Thyroid gland (tissue), 4 donors: ENCODE data around the gene MOB1B. TPM values are rescaled to one million over a fixed set of nuclear protein-coding genes. Genes with fewer than 3 reads are reported as not detected.

Experiments used
- DNase-seq, 2 donors: peaks; one replicate each; pipeline ENCODE4 v3.0.0-alpha.2; 2019
- H3K27ac ChIP-seq, 3 donors: fragments of 200-600 bp; sonication (generic); 1 replicate in 2 of 3; 2 replicates in 1 of 3; pipeline ENCODE4 v1.5.1; 2016 to 2019; ENCODE audit warnings: mild to moderate bottlenecking in 1 of 3, moderate library complexity in 1 of 3
- H3K27me3 ChIP-seq: fragments of 200-600 bp; sonication (generic); one replicate; pipeline ENCODE4 v1.5.1; 2019
- H3K36me3 ChIP-seq, 2 donors: fragments of 200-600 bp; sonication (generic); one replicate each; pipeline ENCODE4 v1.5.1; 2016 to 2019
- H3K4me1 ChIP-seq, 2 donors: fragments of 200-600 bp; sonication (generic); one replicate each; pipeline ENCODE4 v1.5.1; 2017 to 2019
- H3K4me3 ChIP-seq, 3 donors: fragments of 200-600 bp; sonication (generic); replicated peaks in 1 of 3; 1 replicate in 2 of 3; 2 replicates in 1 of 3; pipeline ENCODE4 v1.5.1; 2016; ENCODE audit warnings: mild to moderate bottlenecking in 1 of 3
- H3K9me3 ChIP-seq: fragments of 200-600 bp; sonication (generic); one replicate; pipeline ENCODE4 v1.5.1; 2017
- POLR2A ChIP-seq, 2 donors: fragments of 450-650 bp; IDR thresholded peaks; one replicate each; pipeline ENCODE4 v1.6.1; 2017; ENCODE audit warnings: antibody characterized with exemption in 2 of 2, mild to moderate bottlenecking in 2 of 2, moderate library complexity in 1 of 2
- whole genome bisulfite sequencing, 2 donors: methylation state at CpG; one replicate each; pipeline ENCODE4 v1.1.5; 2017; 5-methylcytosine and 5-hydroxymethylcytosine counted together
- intact Hi-C: fragments of 100-400 bp; cut with DNase I; formaldehyde crosslinking; loops from one replicate; pipeline ENCODE4 v1.15.1; 2023
- total RNA-seq, 4 donors: library from RNA; depleted of rRNA; stranded (reverse); fragments of >200 nt; gene quantifications; one replicate each; pipeline ENCODE4 v1.2.3, GENCODE V29; 2016
- TF ChIP-seq, protein P1 (sequence below), 6 experiments: fragments of 200-600 bp in 3 of 6; fragments of 450-650 bp in 3 of 6; sonication (generic) in 3 of 6; IDR thresholded peaks; one replicate each; pipeline ENCODE4 v1.5.1; 2016 to 2019; ENCODE audit warnings: antibody characterized with exemption in 6 of 6, mild to moderate bottlenecking in 2 of 6, inconsistent platforms in 1 of 6, moderate library complexity in 1 of 6

Gene MOB1B
- total RNA-seq, 4 donors from 2014 or later, result 24.1 to 33.9 (median 29.6) TPM

DNA sequence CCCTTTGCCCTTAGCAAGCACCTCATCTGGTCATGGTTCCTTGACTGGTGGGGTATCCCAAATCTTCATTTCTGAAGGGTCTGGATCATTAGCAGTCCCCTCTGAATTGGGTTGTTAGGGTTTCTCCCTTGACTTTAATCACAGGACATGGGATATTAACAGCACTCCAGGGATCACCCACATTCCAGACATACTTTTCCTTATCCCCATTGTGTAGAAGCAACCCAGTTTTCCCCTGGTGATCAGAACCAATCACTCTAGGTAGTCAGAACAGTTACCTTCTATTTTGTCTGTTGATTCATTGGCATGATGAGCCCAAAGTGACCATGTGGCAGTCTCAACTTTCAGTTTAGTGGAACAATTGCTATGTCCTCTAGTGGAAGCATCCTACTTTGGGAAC is 33.4 kb upstream of the MOB1B start:
- DNase-seq, result no peak
- H3K9me3 ChIP-seq, result no peaks in the 10 kb centered on the region
- no peaks in the 10 kb centered on the region for H3K36me3 ChIP-seq
- no peak overlapping the region for H3K4me3 ChIP-seq
- no peaks in the 10 kb centered on the region for H3K27me3 ChIP-seq
- H3K4me1 ChIP-seq, result no peaks in the 10 kb centered on the region
- H3K27ac ChIP-seq, result no peak overlapping the region
- TF ChIP-seq POLR2A (IDR thresholded peaks at IDR 0.05), result no peak
- TF ChIP-seq, protein P1, sequence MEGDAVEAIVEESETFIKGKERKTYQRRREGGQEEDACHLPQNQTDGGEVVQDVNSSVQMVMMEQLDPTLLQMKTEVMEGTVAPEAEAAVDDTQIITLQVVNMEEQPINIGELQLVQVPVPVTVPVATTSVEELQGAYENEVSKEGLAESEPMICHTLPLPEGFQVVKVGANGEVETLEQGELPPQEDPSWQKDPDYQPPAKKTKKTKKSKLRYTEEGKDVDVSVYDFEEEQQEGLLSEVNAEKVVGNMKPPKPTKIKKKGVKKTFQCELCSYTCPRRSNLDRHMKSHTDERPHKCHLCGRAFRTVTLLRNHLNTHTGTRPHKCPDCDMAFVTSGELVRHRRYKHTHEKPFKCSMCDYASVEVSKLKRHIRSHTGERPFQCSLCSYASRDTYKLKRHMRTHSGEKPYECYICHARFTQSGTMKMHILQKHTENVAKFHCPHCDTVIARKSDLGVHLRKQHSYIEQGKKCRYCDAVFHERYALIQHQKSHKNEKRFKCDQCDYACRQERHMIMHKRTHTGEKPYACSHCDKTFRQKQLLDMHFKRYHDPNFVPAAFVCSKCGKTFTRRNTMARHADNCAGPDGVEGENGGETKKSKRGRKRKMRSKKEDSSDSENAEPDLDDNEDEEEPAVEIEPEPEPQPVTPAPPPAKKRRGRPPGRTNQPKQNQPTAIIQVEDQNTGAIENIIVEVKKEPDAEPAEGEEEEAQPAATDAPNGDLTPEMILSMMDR (IDR thresholded peaks at IDR 0.05), result no peak
- intact Hi-C loops, result no loop called here

GRCh38 chr4:70873216-70873615 is 29.0 kb upstream of the MOB1B start:
- intact Hi-C loops, result no loop called here
- 75% methylated on average over 3 of the region's 3 CpGs for WGBS, 2 donors
- H3K27me3 ChIP-seq, result no peaks in the 10 kb centered on the region
- no peak overlapping the region for H3K4me3 ChIP-seq
- no peak overlapping the region for H3K27ac ChIP-seq
- TF ChIP-seq, protein P1 (IDR thresholded peaks at IDR 0.05), result no peak
- no peak for TF ChIP-seq POLR2A (IDR thresholded peaks at IDR 0.05)
- H3K36me3 ChIP-seq, result no peaks in the 10 kb centered on the region
- no peaks in the 10 kb centered on the region for H3K4me1 ChIP-seq
- no peaks in the 10 kb centered on the region for H3K9me3 ChIP-seq
- no peak for DNase-seq

DNA sequence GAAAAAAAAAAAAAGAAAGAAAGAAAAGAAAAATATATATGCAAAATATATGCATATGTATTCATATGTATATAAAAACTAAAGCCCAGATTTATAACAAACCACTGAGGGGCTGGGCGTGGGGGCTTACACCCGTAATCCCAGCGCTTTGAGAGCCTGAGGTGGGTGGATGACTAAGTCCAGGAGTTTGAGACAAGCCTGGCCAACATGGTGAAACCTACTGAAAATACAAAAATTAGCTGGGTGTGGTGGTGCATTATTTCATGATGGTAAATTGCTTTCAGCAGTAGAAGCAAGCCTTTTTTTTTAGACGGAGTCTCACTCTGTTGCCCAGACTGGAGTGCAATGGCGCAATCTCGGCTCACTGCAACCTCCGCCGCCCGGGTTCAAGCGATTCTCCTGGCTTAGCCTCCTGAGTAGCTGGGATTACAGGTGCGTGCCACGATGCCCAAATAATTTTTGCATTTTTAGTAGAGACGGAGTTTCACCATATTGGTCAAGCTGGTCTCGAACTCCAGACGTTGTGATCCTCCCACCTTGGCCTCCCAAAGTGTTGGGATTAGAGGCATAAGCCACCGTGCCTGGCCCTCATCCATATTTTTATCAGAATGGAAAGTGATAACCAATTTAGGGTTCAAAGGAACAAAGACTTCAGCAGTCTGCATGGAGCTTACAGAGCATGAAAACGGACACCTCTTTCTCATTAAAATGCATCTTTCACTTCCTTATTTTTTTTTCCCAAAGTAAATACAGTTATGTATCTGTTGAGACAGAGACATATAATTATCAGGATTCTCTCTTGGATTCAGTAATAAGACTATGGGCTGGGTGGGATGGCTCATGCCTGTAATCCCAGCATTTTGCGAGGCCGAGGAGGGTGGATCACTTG is 27.7 kb upstream of the MOB1B start:
- Histone ChIP-seq H3K27ac (no peak overlapping the region), H3K4me3 (no peak overlapping the region), H3K9me3 (no peaks in the 10 kb centered on the region), H3K27me3 (no peaks in the 10 kb centered on the region), H3K36me3 (no peaks in the 10 kb centered on the region), H3K4me1 (no peaks in the 10 kb centered on the region)
- intact Hi-C loops, result no loop called here
- 95% methylated on average over 19 of the region's 19 CpGs for WGBS, 2 donors
- TF ChIP-seq, protein P1 (IDR thresholded peaks at IDR 0.05), result no peak
- TF ChIP-seq POLR2A (IDR thresholded peaks at IDR 0.05), result no peak
- DNase-seq, result no peak

DNA sequence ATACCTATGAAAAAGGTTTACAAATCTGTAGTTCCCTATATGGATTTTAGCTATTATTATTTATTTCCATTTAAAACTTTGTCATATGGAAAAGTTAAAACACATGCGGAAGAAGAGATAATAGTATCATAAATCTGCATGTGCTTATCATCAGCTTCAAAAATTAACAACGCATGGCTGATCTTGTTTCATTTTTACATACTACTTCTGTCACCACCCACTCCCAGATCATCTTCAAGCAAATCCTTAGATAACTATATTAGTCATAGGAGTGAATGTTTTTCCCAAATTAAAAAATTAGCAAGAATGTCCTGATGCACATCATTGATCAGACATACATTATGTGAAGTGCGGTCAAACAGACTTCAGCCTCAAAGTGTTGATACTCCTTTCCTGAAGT is 24.6 kb upstream of the MOB1B start:
- DNase-seq, result no peak
- H3K27ac ChIP-seq, result no peak overlapping the region
- H3K36me3 ChIP-seq, result no peaks in the 10 kb centered on the region
- no peak overlapping the region for H3K4me3 ChIP-seq
- no peaks in the 10 kb centered on the region for H3K27me3 ChIP-seq
- 87 to 93% methylated on average over 3 of the region's 3 CpGs for WGBS, 2 donors
- H3K9me3 ChIP-seq, result no peaks in the 10 kb centered on the region
- TF ChIP-seq POLR2A (IDR thresholded peaks at IDR 0.05), result no peak
- TF ChIP-seq, protein P1 (IDR thresholded peaks at IDR 0.05), result no peak
- H3K4me1 ChIP-seq, result no peaks in the 10 kb centered on the region
- intact Hi-C loops, result no loop called here

DNA sequence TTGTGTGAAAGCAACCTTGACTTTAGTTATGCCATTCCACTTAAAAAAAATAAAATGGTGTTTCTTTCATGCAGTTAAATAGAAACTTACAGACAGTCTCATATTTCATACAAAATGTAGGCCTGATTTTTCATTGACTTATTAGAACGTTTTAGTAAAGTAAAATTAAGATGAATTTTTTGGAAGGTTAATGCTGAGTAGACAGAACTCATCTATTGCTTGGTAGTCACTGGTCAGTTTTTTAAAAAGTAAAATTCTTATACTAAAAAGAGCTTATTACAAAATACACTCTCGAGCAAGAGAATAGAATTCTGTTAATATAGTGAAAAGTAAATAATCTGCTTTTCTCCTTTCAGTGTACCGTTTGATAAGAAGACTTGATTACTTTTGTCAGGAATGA is 21.4 kb upstream of the MOB1B start:
- H3K27me3 ChIP-seq, result no peaks in the 10 kb centered on the region
- intact Hi-C loops, result no loop called here
- DNase-seq, result no peak

More for the DNA sequence above, 21.4 kb upstream of the MOB1B start:
- Histone ChIP-seq H3K4me1 (no peaks in the 10 kb centered on the region), H3K27ac (no peak overlapping the region), H3K36me3 (no peaks in the 10 kb centered on the region), H3K4me3 (no peak overlapping the region), H3K9me3 (no peaks in the 10 kb centered on the region)
- no peak for TF ChIP-seq POLR2A (IDR thresholded peaks at IDR 0.05)
- TF ChIP-seq, protein P1 (IDR thresholded peaks at IDR 0.05), result no peak
- WGBS, 2 donors, result 81 to 88% methylated on average over 3 of the region's 3 CpGs
